ENCODE measurements around the gene MBD3L1. TPM values are rescaled to one million over a fixed set of nuclear protein-coding genes. Genes with fewer than 3 reads are reported as not detected.

MBD3L1 gene
- total RNA-seq, 1 donor from 2014 or later = not detected

GRCh38 chr19:8814176-8814575 is 18.0 kb upstream of the MBD3L1 start:
- peaks cover 87% of the 10 kb centered on the region for H3K36me3 Mint-ChIP-seq (ENCODE audit: unreplicated experiment)
- no peaks in the 10 kb centered on the region for H3K4me1 Mint-ChIP-seq (ENCODE audit: unreplicated experiment)
- no peak overlapping the region for H3K4me3 Mint-ChIP-seq (ENCODE audit: unreplicated experiment)
- H3K27me3 Mint-ChIP-seq (ENCODE audit: unreplicated experiment) = no peaks in the 10 kb centered on the region
- DNase-seq (ENCODE audit: extremely low spot score, unreplicated experiment) = no peak
- TF ChIP-seq CTCF (IDR thresholded peaks at IDR 0.05) = no peak
- H3K27ac Mint-ChIP-seq (ENCODE audit: unreplicated experiment) = no peak overlapping the region
- H3K9me3 Mint-ChIP-seq (ENCODE audit: unreplicated experiment) = peaks cover 63% of the 10 kb centered on the region

- H3K27ac Mint-ChIP-seq (ENCODE audit: unreplicated experiment) = no peak overlapping the region
- DNase-seq (ENCODE audit: extremely low spot score, unreplicated experiment) = no peak
- TF ChIP-seq CTCF (IDR thresholded peaks at IDR 0.05) = no peak
- no peaks in the 10 kb centered on the region for H3K27me3 Mint-ChIP-seq (ENCODE audit: unreplicated experiment)
- no peaks in the 10 kb centered on the region for H3K4me1 Mint-ChIP-seq (ENCODE audit: unreplicated experiment)
- peaks cover 65% of the 10 kb centered on the region for H3K9me3 Mint-ChIP-seq (ENCODE audit: unreplicated experiment)
- H3K4me3 Mint-ChIP-seq (ENCODE audit: unreplicated experiment) = no peak overlapping the region
- H3K36me3 Mint-ChIP-seq (ENCODE audit: unreplicated experiment) = peaks cover 98% of the 10 kb centered on the region
These were observed 16.4 kb upstream of the MBD3L1 start for GRCh38 chr19:8815780-8816179.

GRCh38 chr19:8820234-8820633 is 11.9 kb upstream of the MBD3L1 start:
- DNase-seq (ENCODE audit: extremely low spot score, unreplicated experiment) = no peak
- no peak for TF ChIP-seq CTCF (IDR thresholded peaks at IDR 0.05)
- Mint-ChIP-seq H3K27ac (ENCODE audit: unreplicated experiment) (no peak overlapping the region), H3K4me3 (ENCODE audit: unreplicated experiment) (no peak overlapping the region), H3K27me3 (ENCODE audit: unreplicated experiment) (no peaks in the 10 kb centered on the region), H3K36me3 (ENCODE audit: unreplicated experiment) (peaks cover 94% of the 10 kb centered on the region), H3K4me1 (ENCODE audit: unreplicated experiment) (no peaks in the 10 kb centered on the region), H3K9me3 (ENCODE audit: unreplicated experiment) (peaks cover 35% of the 10 kb centered on the region)

- TF ChIP-seq CTCF (IDR thresholded peaks at IDR 0.05) = no peak
- DNase-seq (ENCODE audit: extremely low spot score, unreplicated experiment) = peak; percentile 70
- no peaks in the 10 kb centered on the region for H3K27me3 Mint-ChIP-seq (ENCODE audit: unreplicated experiment)
- peaks cover 24% of the 10 kb centered on the region for H3K9me3 Mint-ChIP-seq (ENCODE audit: unreplicated experiment)
- H3K4me3 Mint-ChIP-seq (ENCODE audit: unreplicated experiment) = no peak overlapping the region
- H3K27ac Mint-ChIP-seq (ENCODE audit: unreplicated experiment) = no peak overlapping the region
- H3K4me1 Mint-ChIP-seq (ENCODE audit: unreplicated experiment) = no peaks in the 10 kb centered on the region
- peaks cover 91% of the 10 kb centered on the region for H3K36me3 Mint-ChIP-seq (ENCODE audit: unreplicated experiment)
These were observed 10.4 kb upstream of the MBD3L1 start for GRCh38 chr19:8821748-8822241.

- Mint-ChIP-seq H3K36me3 (ENCODE audit: unreplicated experiment) (peaks cover 59% of the 10 kb centered on the region), H3K4me3 (ENCODE audit: unreplicated experiment) (no peak overlapping the region), H3K27me3 (ENCODE audit: unreplicated experiment) (no peaks in the 10 kb centered on the region), H3K4me1 (ENCODE audit: unreplicated experiment) (peaks cover 4% of the 10 kb centered on the region), H3K27ac (ENCODE audit: unreplicated experiment) (no peak overlapping the region), H3K9me3 (ENCODE audit: unreplicated experiment) (peaks cover 3% of the 10 kb centered on the region)
- TF ChIP-seq CTCF (IDR thresholded peaks at IDR 0.05) = no peak
- DNase-seq (ENCODE audit: extremely low spot score, unreplicated experiment) = peak; percentile 25
These were observed 5.8 kb upstream of the MBD3L1 start for GRCh38 chr19:8826371-8826770.
